HG03571 (cell line): ENCODE results near the gene FER1L5.

ENCODE experiments used
- ATAC-seq: cut with Tn5 transposase; IDR thresholded peaks from one replicate; pipeline ENCODE4 v1.9.1; 2021; ENCODE audit not compliant: unreplicated experiment

The FER1L5 gene

GRCh38 chr2:96679848-96680247 lies 37.3 kb downstream of the FER1L5 start:
- ATAC-seq, result no peak

- ATAC-seq, result no peak
Observed at GRCh38 chr2:96680561-96681141, 38.1 kb downstream of the FER1L5 start.

GRCh38 chr2:96681540-96681939 lies 39.0 kb downstream of the FER1L5 start:
- ATAC-seq, result no peak

GRCh38 chr2:96683307-96683706 lies 40.7 kb downstream of the FER1L5 start:
- ATAC-seq, result no peak

GRCh38 chr2:96683972-96684820 lies 41.6 kb downstream of the FER1L5 start:
- no peak for ATAC-seq

GRCh38 chr2:96684883-96685576 lies 42.5 kb downstream of the FER1L5 start:
- no peak for ATAC-seq

GRCh38 chr2:96685577-96686459 lies 43.3 kb downstream of the FER1L5 start:
- ATAC-seq, result no peak

- no peak for ATAC-seq
Observed at GRCh38 chr2:96687266-96687665, 44.7 kb downstream of the FER1L5 start.

- ATAC-seq, result no peak
Observed at GRCh38 chr2:96687711-96688640, 45.4 kb downstream of the FER1L5 start.

GRCh38 chr2:96688649-96689430 lies 46.3 kb downstream of the FER1L5 start:
- ATAC-seq, result no peak

- ATAC-seq, result no peak
Observed at GRCh38 chr2:96689431-96689991, 46.9 kb downstream of the FER1L5 start.

GRCh38 chr2:96690306-96691021 lies 47.9 kb downstream of the FER1L5 start:
- ATAC-seq, result no peak

- no peak for ATAC-seq
Observed at GRCh38 chr2:96691022-96691612, 48.6 kb downstream of the FER1L5 start.

GRCh38 chr2:96692094-96692971 lies 49.8 kb downstream of the FER1L5 start:
- no peak for ATAC-seq

GRCh38 chr2:96693286-96694200 lies 51.0 kb downstream of the FER1L5 start:
- no peak for ATAC-seq

GRCh38 chr2:96694279-96694678 lies 51.7 kb downstream of the FER1L5 start:
- ATAC-seq, result no peak
